ENCODE results near the gene PECR.

GRCh38 chr2:216002101-216002678 is 79.4 kb downstream of the PECR start:
- TF ChIP-seq, protein P1, sequence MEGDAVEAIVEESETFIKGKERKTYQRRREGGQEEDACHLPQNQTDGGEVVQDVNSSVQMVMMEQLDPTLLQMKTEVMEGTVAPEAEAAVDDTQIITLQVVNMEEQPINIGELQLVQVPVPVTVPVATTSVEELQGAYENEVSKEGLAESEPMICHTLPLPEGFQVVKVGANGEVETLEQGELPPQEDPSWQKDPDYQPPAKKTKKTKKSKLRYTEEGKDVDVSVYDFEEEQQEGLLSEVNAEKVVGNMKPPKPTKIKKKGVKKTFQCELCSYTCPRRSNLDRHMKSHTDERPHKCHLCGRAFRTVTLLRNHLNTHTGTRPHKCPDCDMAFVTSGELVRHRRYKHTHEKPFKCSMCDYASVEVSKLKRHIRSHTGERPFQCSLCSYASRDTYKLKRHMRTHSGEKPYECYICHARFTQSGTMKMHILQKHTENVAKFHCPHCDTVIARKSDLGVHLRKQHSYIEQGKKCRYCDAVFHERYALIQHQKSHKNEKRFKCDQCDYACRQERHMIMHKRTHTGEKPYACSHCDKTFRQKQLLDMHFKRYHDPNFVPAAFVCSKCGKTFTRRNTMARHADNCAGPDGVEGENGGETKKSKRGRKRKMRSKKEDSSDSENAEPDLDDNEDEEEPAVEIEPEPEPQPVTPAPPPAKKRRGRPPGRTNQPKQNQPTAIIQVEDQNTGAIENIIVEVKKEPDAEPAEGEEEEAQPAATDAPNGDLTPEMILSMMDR (IDR thresholded peaks at IDR 0.05): no peak
- TF ChIP-seq POLR2A (IDR thresholded peaks at IDR 0.05): no peak
